HG02678 (cell line): ENCODE results near the gene THEMIS2.
"Not testable (repeated sequence)": the region's sequence is repeated elsewhere in the genome, so short reads cannot be mapped to it uniquely, and the experiment has no call there.

ENCODE experiments used
- ATAC-seq: cut with Tn5 transposase; IDR thresholded peaks from one replicate; pipeline ENCODE4 v1.9.1; 2021; ENCODE audit warnings: mild to moderate bottlenecking, moderate library complexity; ENCODE audit not compliant: unreplicated experiment

The THEMIS2 gene

GRCh38 chr1:27872059-27872801 is at the start of gene THEMIS2:
TSS of gene THEMIS2 (plus strand) at chr1:27872544. CDS start at chr1:27872572, 28 bp downstream.
- ATAC-seq: no peak

GRCh38 chr1:27823784-27824183 is 48.6 kb upstream of the THEMIS2 start:
- ATAC-seq: no peak

GRCh38 chr1:27824411-27824810 is 47.9 kb upstream of the THEMIS2 start:
- ATAC-seq: no peak

GRCh38 chr1:27829339-27829960 is 42.9 kb upstream of the THEMIS2 start:
- ATAC-seq: not testable (repeated sequence)

- peak; percentile 92 for ATAC-seq
These were observed 41.5 kb upstream of the THEMIS2 start, which contains the start of gene PPP1R8 for GRCh38 chr1:27830621-27831440. TSS of gene PPP1R8 (plus strand) at chr1:27830782. CDS start at chr1:27830836, 54 bp downstream.

GRCh38 chr1:27831568-27832410 is 40.6 kb upstream of the THEMIS2 start:
- no peak for ATAC-seq

GRCh38 chr1:27832762-27833161 is 39.6 kb upstream of the THEMIS2 start:
- no peak for ATAC-seq

GRCh38 chr1:27833470-27833869 is 38.9 kb upstream of the THEMIS2 start:
- ATAC-seq: no peak

- no peak for ATAC-seq
These were observed 37.3 kb upstream of the THEMIS2 start for GRCh38 chr1:27835046-27835445.

GRCh38 chr1:27835501-27835900 is 36.8 kb upstream of the THEMIS2 start:
- ATAC-seq: no peak

GRCh38 chr1:27849951-27850350 is 22.4 kb upstream of the THEMIS2 start:
- no peak for ATAC-seq

GRCh38 chr1:27855085-27855484 is 17.3 kb upstream of the THEMIS2 start:
- no peak for ATAC-seq

- ATAC-seq: no peak
These were observed 15.6 kb upstream of the THEMIS2 start for GRCh38 chr1:27856561-27857343.

- not testable (repeated sequence) for ATAC-seq
These were observed 14.8 kb upstream of the THEMIS2 start for GRCh38 chr1:27857552-27857951.

GRCh38 chr1:27858072-27858948 is 14.0 kb upstream of the THEMIS2 start:
- ATAC-seq: peak; percentile 69

- ATAC-seq: no peak
These were observed 13.3 kb upstream of the THEMIS2 start for GRCh38 chr1:27858949-27859576.

- ATAC-seq: no peak
These were observed 10.9 kb upstream of the THEMIS2 start for GRCh38 chr1:27861436-27861835.

- no peak for ATAC-seq
These were observed 10.3 kb upstream of the THEMIS2 start for GRCh38 chr1:27862004-27862403.
